GM11168 (cell line): ENCODE data around the gene OR4F6.

Source experiments
- in situ Hi-C: fragments of 300-500 bp; cut with MboI; formaldehyde crosslinking; loops from one replicate; pipeline ENCODE4 v1.12.0; 2022; ENCODE audit warnings: low sequenced_read_pairs; ENCODE audit not compliant: unreplicated experiment

OR4F6 gene

GRCh38 chr15:101803676-101804075 is 367 bp downstream of the OR4F6 start:
- in situ Hi-C loops: no loop called here

GRCh38 chr15:101804375-101804774 is 1.1 kb downstream of the OR4F6 start:
- in situ Hi-C loops: no loop called here

- in situ Hi-C loops: no loop called here
These were observed 1.6 kb downstream of the OR4F6 start for GRCh38 chr15:101804941-101805340.

GRCh38 chr15:101805605-101806345 is 2.5 kb downstream of the OR4F6 start:
- in situ Hi-C loops: no loop called here

- in situ Hi-C loops: no loop called here
These were observed 4.1 kb downstream of the OR4F6 start for GRCh38 chr15:101807345-101807945.

GRCh38 chr15:101808201-101808600 is 4.9 kb downstream of the OR4F6 start:
- in situ Hi-C loops: no loop called here

GRCh38 chr15:101810456-101810855 is 7.1 kb downstream of the OR4F6 start:
- in situ Hi-C loops: no loop called here

GRCh38 chr15:101810876-101811275 is 7.6 kb downstream of the OR4F6 start:
- in situ Hi-C loops: no loop called here

- in situ Hi-C loops: no loop called here
These were observed 8.6 kb downstream of the OR4F6 start, which contains the start of gene OR4F15 for GRCh38 chr15:101811902-101812301. OR4F15 (plus strand) TSS chr15:101812202; CDS start chr15:101818187, 5,985 bp downstream.

- in situ Hi-C loops: no loop called here
These were observed 10.7 kb downstream of the OR4F6 start for GRCh38 chr15:101813803-101814534.

GRCh38 chr15:101820781-101821180 is 17.5 kb downstream of the OR4F6 start:
- in situ Hi-C loops: no loop called here

GRCh38 chr15:101827257-101827656 is 23.9 kb downstream of the OR4F6 start:
- in situ Hi-C loops: no loop called here

- in situ Hi-C loops: no loop called here
These were observed 25.5 kb downstream of the OR4F6 start for GRCh38 chr15:101828774-101829173.

GRCh38 chr15:101841656-101842055 is 38.3 kb downstream of the OR4F6 start:
- in situ Hi-C loops: no loop called here

GRCh38 chr15:101844916-101845315 is 41.6 kb downstream of the OR4F6 start:
- in situ Hi-C loops: no loop called here

GRCh38 chr15:101852356-101852755 is 49.0 kb downstream of the OR4F6 start:
- in situ Hi-C loops: no loop called here
